IPS-18c (cell line): ENCODE data around the gene PIGO.

Source experiments
- H3K4me3 ChIP-seq: 2 replicates; pipeline ENCODE4 v1.7.0; 2013; ENCODE audit warnings: low read depth, mild to moderate bottlenecking, low read length, moderate library complexity; ENCODE audit not compliant: insufficient read depth
- H3K9me3 ChIP-seq: one replicate; pipeline ENCODE4 v1.6.1; 2013; ENCODE audit warnings: mild to moderate bottlenecking, low read length, moderate library complexity; ENCODE audit not compliant: control insufficient read depth, insufficient read depth

The PIGO gene

GRCh38 chr9:35096035-35096849, at the start of gene PIGO:
TSS of gene PIGO (minus strand) at chr9:35096591. CDS start at chr9:35095565, 1,026 bp downstream.
- peak within 1 kb of the TSS; percentile 99 for H3K4me3 ChIP-seq
- no peaks in the 10 kb centered on the region for H3K9me3 ChIP-seq

- Histone ChIP-seq H3K9me3 (peaks cover 12% of the 10 kb centered on the region), H3K4me3 (no peak overlapping the region)
Measured at GRCh38 chr9:35142037-35142436, 45.6 kb upstream of the PIGO start.

- Histone ChIP-seq H3K9me3 (peaks cover 12% of the 10 kb centered on the region), H3K4me3 (no peak overlapping the region)
Measured at GRCh38 chr9:35140093-35140492, 43.7 kb upstream of the PIGO start.

GRCh38 chr9:35136866-35137265, 40.5 kb upstream of the PIGO start:
- Histone ChIP-seq H3K9me3 (peaks cover 10% of the 10 kb centered on the region), H3K4me3 (no peak overlapping the region)

- Histone ChIP-seq H3K4me3 (no peak overlapping the region), H3K9me3 (peaks cover 7% of the 10 kb centered on the region)
Measured at GRCh38 chr9:35135988-35136387, 39.6 kb upstream of the PIGO start.

- Histone ChIP-seq H3K4me3 (no peak overlapping the region), H3K9me3 (peaks cover 2% of the 10 kb centered on the region)
Measured at GRCh38 chr9:35134920-35135319, 38.5 kb upstream of the PIGO start.

- H3K4me3 ChIP-seq = peak overlapping the region; percentile 76
- H3K9me3 ChIP-seq = no peaks in the 10 kb centered on the region
Measured at GRCh38 chr9:35116898-35117551, 20.6 kb upstream of the PIGO start.

- Histone ChIP-seq H3K4me3 (peak overlapping the region; percentile 76), H3K9me3 (no peaks in the 10 kb centered on the region)
Measured at GRCh38 chr9:35116539-35116897, 20.1 kb upstream of the PIGO start.

GRCh38 chr9:35115680-35116538, 19.5 kb upstream of the PIGO start, which contains the start of gene ATOSB:
TSS of gene ATOSB (minus strand) at chr9:35115862. CDS start at chr9:35108274, 7,588 bp downstream.
- no peaks in the 10 kb centered on the region for H3K9me3 ChIP-seq

GRCh38 chr9:35114840-35115628, 18.6 kb upstream of the PIGO start:
- Histone ChIP-seq H3K4me3 (peak overlapping the region; percentile 65), H3K9me3 (no peaks in the 10 kb centered on the region)

More at GRCh38 chr9:35115680-35116538, 19.5 kb upstream of the PIGO start, which contains the start of gene ATOSB:
- H3K4me3 ChIP-seq = peak within 1 kb of the TSS; percentile 76

GRCh38 chr9:35114113-35114839, 17.9 kb upstream of the PIGO start:
- Histone ChIP-seq H3K4me3 (peak overlapping the region; percentile 65), H3K9me3 (no peaks in the 10 kb centered on the region)

- no peaks in the 10 kb centered on the region for H3K9me3 ChIP-seq
- no peak overlapping the region; the same call in 1 of the 2 replicates for H3K4me3 ChIP-seq
Measured at GRCh38 chr9:35112257-35113020, 16.0 kb upstream of the PIGO start.

- peak overlapping the region; percentile 72 for H3K4me3 ChIP-seq
- H3K9me3 ChIP-seq = no peaks in the 10 kb centered on the region
Measured at GRCh38 chr9:35111001-35111933, 14.9 kb upstream of the PIGO start.

GRCh38 chr9:35110327-35110761, 14.0 kb upstream of the PIGO start:
- Histone ChIP-seq H3K4me3 (no peak overlapping the region), H3K9me3 (no peaks in the 10 kb centered on the region)
